ENCODE results near the gene SH2B3. TPM values are rescaled to one million over a fixed set of nuclear protein-coding genes. Genes with fewer than 3 reads are reported as not detected.

The SH2B3 gene
- total and polyA plus RNA-seq, 8 donors, result 2.5 to 21.7 (median 8.8) TPM

DNA sequence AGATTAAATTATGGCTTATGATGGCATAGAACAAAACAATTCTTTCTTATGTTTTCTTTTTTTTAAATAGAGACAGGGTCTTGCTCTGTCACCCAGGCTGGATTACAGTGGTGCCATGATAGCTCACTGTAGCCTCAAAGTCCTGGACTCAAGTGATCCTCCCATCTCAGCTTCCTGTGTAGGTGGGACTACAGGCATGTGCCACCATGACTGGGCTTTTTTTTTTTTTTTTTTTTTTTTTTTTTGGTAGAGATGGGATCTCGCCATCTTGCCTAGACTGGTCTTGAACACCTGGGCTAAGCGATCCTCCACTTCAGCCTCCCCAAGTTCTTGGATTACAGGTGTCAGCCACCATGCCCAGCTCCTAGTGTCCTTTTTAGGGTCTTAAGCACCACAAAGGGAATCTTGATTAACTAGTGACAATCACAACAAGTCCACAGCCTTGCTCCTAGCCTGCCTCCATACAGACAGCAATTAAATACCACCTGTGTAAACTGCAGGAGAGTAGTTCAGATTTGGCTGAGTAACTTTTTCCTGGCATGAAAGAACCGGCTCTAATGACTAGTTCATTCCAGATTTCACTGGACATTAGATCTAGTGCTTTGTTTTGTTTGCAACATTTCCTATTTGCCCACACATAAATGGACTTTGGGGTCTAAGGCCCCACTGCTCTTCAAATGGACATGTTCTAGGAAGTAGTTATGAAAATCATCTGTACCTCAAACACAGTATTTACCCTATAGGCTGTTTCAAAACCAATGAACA, 61.6 kb downstream of the SH2B3 start:
- WGBS, 5 donors, result 71 to 87% (median 82%) methylated on average over 3 of the region's 3 CpGs
- peak in 1 of 2 donors; percentile 45 for DNase-seq
- H3K27ac ChIP-seq, result peak overlapping the region in 4 of 5 donors; percentile 6 to 44 (median 28)

DNA sequence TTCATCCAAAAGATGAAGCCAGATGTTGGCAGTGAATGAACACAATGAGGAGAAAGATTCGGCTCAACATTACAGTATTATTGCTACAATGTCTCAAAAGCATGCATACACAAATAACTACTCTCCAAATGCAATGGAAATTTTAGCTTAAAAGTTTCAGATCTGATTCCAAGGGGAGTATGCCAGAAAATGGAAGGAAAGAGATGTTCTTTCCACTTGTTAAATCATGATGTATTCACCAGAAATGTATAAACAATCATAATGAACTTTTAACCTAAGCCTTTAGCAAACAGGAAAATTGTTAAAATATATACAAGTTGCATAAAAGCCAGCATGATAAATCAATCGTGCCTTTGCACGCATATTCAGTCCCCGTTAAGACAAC, 62.1 kb downstream of the SH2B3 start:
- Histone ChIP-seq H3K4me1 (peaks cover 0 to 16% (median 8%) of the 10 kb centered on the region in 4 donors), H3K27ac (peak overlapping the region in 3 of 5 donors; percentile 6 to 44 (median 22)), H3K9me3 (no peaks in the 10 kb centered on the region), H3K27me3 (no peaks in the 10 kb centered on the region), H3K4me3 (no peak overlapping the region), H3K36me3 (peaks cover 16 to 63% (median 53%) of the 10 kb centered on the region in 4 donors)
- WGBS, 5 donors, result 59 to 83% (median 74%) methylated on average over 4 of the region's 4 CpGs
- TF ChIP-seq POLR2A (IDR thresholded peaks at IDR 0.05), result no peak
- DNase-seq, result peak in 1 of 2 donors; percentile 66
- intact Hi-C loops (cut with DNase I; ENCODE audit: low total_unique reads), result no loop called here

More for the DNA sequence above, 61.6 kb downstream of the SH2B3 start:
- intact Hi-C loops (cut with DNase I; ENCODE audit: low total_unique reads), result no loop called here
- Histone ChIP-seq H3K36me3 (peaks cover 16 to 63% (median 47%) of the 10 kb centered on the region in 4 donors), H3K27me3 (no peaks in the 10 kb centered on the region), H3K4me1 (peaks cover 0 to 21% (median 8%) of the 10 kb centered on the region in 4 donors), H3K9me3 (no peaks in the 10 kb centered on the region), H3K4me3 (no peak overlapping the region)
- no peak for TF ChIP-seq POLR2A (IDR thresholded peaks at IDR 0.05)
- TF ChIP-seq, protein P1, sequence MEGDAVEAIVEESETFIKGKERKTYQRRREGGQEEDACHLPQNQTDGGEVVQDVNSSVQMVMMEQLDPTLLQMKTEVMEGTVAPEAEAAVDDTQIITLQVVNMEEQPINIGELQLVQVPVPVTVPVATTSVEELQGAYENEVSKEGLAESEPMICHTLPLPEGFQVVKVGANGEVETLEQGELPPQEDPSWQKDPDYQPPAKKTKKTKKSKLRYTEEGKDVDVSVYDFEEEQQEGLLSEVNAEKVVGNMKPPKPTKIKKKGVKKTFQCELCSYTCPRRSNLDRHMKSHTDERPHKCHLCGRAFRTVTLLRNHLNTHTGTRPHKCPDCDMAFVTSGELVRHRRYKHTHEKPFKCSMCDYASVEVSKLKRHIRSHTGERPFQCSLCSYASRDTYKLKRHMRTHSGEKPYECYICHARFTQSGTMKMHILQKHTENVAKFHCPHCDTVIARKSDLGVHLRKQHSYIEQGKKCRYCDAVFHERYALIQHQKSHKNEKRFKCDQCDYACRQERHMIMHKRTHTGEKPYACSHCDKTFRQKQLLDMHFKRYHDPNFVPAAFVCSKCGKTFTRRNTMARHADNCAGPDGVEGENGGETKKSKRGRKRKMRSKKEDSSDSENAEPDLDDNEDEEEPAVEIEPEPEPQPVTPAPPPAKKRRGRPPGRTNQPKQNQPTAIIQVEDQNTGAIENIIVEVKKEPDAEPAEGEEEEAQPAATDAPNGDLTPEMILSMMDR (IDR thresholded peaks at IDR 0.05), result no peak
- TF ChIP-seq POLR2AphosphoS5 (IDR thresholded peaks at IDR 0.05), result no peak
- TF ChIP-seq EP300 (IDR thresholded peaks at IDR 0.05), result no peak

DNA sequence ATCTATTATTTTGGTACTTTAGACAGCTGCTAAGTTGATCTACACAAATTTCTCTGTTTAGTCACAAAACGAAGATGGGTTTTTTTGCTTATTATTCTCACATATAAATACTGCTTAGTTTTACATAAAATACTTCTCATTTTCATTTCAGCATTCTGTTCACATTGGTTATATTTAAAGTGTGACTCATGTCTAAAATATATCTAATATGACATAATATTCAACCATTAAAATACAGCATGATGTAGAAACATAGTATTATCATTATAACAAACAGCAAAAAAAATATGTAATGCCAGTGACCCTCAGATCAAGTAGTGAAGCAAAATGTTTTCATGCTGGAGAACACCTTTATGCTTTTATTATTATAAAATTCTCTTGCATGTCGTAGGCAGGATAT, 63.7 kb downstream of the SH2B3 start:
- no peak for DNase-seq
- 71 to 84% (median 74%) methylated on average over 2 of the region's 2 CpGs for WGBS, 5 donors

DNA sequence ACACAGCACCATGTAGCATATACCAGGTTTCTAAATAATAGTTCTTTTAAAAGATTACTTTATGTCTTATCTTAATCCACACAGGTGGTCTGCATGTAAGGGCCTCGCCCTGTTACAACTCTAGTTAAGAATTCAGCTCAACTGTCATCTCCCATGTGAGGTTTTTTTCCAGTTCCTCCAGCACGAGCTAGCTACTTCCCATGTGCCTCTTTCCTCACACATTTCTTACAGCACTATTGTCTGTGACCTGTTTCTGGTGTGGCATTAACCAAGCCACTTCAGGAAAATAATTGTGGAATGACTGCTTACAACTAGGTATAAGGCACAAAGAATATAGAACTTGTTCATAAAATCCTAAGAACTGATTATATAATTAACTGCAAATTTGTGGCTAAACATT, 65.5 kb downstream of the SH2B3 start:
- Histone ChIP-seq H3K4me1 (peaks cover 0 to 16% (median 7%) of the 10 kb centered on the region in 4 donors), H3K4me3 (no peak overlapping the region), H3K27ac (no peak overlapping the region), H3K27me3 (no peaks in the 10 kb centered on the region), H3K9me3 (no peaks in the 10 kb centered on the region), H3K36me3 (peaks cover 27 to 67% (median 59%) of the 10 kb centered on the region in 4 donors)
- TF ChIP-seq EP300 (IDR thresholded peaks at IDR 0.05), result no peak
- TF ChIP-seq, protein P1 (IDR thresholded peaks at IDR 0.05), result no peak
- TF ChIP-seq POLR2AphosphoS5 (IDR thresholded peaks at IDR 0.05), result no peak
- no peak for TF ChIP-seq POLR2A (IDR thresholded peaks at IDR 0.05)
- intact Hi-C loops (cut with DNase I; ENCODE audit: low total_unique reads), result no loop called here
- DNase-seq, result no peak
- WGBS, 5 donors, result 53 to 62% (median 58%) methylated on average over 2 of the region's 2 CpGs

More for the DNA sequence above, 63.7 kb downstream of the SH2B3 start:
- no peaks in the 10 kb centered on the region for H3K9me3 ChIP-seq
- peaks cover 17 to 58% (median 51%) of the 10 kb centered on the region in 4 donors for H3K36me3 ChIP-seq
- TF ChIP-seq POLR2A (IDR thresholded peaks at IDR 0.05), result no peak
- no peak for TF ChIP-seq EP300 (IDR thresholded peaks at IDR 0.05)
- TF ChIP-seq POLR2AphosphoS5 (IDR thresholded peaks at IDR 0.05), result no peak
- TF ChIP-seq, protein P1 (IDR thresholded peaks at IDR 0.05), result no peak
- peak overlapping the region in 1 of 5 donors; percentile 0 for H3K27ac ChIP-seq
- no peaks in the 10 kb centered on the region for H3K27me3 ChIP-seq
- H3K4me3 ChIP-seq, result no peak overlapping the region
- intact Hi-C loops (cut with DNase I; ENCODE audit: low total_unique reads), result no loop called here
- peaks cover 0 to 16% (median 7%) of the 10 kb centered on the region in 4 donors for H3K4me1 ChIP-seq

DNA sequence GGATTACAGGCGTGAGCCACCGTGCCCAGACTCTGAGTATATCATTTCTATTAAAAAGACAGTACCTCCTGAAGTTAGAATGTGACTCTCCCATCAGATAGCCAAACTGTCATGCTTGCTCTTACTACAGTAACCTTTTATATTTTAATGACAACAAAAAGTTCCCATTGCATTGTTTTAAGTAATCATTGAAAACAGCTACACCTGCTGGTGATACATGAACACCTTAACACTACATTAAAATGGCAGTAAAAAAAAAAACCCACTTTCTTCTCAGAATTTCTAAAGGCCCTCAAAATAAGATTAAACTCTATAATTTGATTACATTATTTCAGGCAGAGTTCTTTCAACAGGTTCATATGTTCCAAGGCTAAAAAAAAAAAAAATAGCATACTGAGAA, 76.7 kb downstream of the SH2B3 start:
- DNase-seq, result no peak
- H3K4me1 ChIP-seq, result no peaks in the 10 kb centered on the region
- TF ChIP-seq EP300 (IDR thresholded peaks at IDR 0.05), result no peak
- TF ChIP-seq, protein P1 (IDR thresholded peaks at IDR 0.05), result peak in 1 of 7 experiments; percentile 11
- no peak overlapping the region for H3K27ac ChIP-seq
- WGBS, 5 donors, result 94 to 100% (median 98%) methylated on average over 2 of the region's 2 CpGs
- H3K9me3 ChIP-seq, result no peaks in the 10 kb centered on the region
- H3K4me3 ChIP-seq, result no peak overlapping the region
- peaks cover 52 to 100% (median 98%) of the 10 kb centered on the region in 4 donors for H3K36me3 ChIP-seq
- no peaks in the 10 kb centered on the region for H3K27me3 ChIP-seq
- intact Hi-C loops (cut with DNase I; ENCODE audit: low total_unique reads), result no loop called here
